ENCODE measurements around the gene A3GALT2. TPM values are rescaled to one million over a fixed set of nuclear protein-coding genes. Genes with fewer than 3 reads are reported as not detected.

A3GALT2 gene
- total RNA-seq, 1 experiment from 2014 or later: not detected

DNA sequence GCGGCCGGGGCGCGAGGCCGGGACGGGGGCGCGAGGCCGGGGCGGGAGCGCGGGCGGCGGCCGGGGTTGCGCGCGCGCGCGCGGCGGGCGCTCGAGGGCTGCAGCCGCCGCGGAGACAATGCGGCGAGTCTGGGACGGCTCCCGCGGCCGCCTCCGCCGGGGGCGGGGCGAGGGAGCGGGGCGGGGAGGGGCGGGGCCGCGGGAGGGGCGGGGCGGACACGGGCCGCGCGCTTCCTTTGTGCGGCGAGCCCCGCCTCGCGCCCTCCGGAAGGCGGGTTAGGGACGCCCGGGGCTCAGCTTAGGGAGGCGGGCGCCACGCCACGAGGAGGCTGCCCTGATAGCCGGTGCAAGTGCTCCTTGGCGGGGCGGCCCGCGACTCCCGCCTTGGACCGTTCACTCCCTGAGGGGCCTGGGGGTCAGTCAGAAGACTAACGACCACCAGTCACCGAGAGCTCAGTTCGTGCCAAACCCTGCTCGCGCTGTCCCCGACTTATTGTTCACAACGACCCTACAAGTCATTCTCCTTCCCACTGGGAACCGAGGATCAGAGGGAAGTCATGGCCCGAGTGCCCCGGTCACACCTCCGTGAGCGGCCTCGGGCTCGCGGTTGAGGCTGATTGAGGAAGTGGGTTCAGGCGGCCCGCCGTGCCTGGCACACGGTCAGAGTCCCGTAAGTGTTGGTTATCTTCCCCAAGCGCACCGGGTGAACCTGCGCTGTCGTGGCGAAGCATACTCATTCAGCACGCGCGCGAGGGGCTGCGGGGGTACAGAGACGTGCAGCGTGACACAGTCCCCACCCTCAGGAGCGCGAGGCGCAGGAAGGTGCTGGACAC lies 29.1 kb upstream of the A3GALT2 start (continued):
- peak; percentile 78; the same call in 1 of the 2 replicates for TF ChIP-seq FOXP1 (CRISPR knock-in tag; IDR thresholded peaks at IDR 0.05; ENCODE audit: borderline replicate concordance)
- no peak for TF ChIP-seq TEAD1 (CRISPR knock-in tag; IDR thresholded peaks at IDR 0.05)

GRCh38 chr1:33349081-33349759 lies 28.3 kb upstream of the A3GALT2 start:
- ChIA-PET POLR2A (no interaction called here), CTCF (interaction anchor here (0.7 to 3.2 kb wide), 2 partner anchors 11 to 54 kb away, joined by 3 to 13 read pairs; no protein-coding TSS in a partner anchor)
- DNase-seq (ENCODE audit: low spot score): peak; percentile 40
- TF ChIP-seq USF2 (CRISPR knock-in tag; IDR thresholded peaks at IDR 0.05) (no peak), ZNF671 (CRISPR knock-in tag; IDR thresholded peaks at IDR 0.05) (no peak), SMAD4 (CRISPR knock-in tag; IDR thresholded peaks at IDR 0.05) (no peak), GABPB1 (CRISPR knock-in tag; IDR thresholded peaks at IDR 0.05) (no peak), ZNF281 (CRISPR knock-in tag; IDR thresholded peaks at IDR 0.05) (no peak)
- TF ChIP-seq, protein P1, sequence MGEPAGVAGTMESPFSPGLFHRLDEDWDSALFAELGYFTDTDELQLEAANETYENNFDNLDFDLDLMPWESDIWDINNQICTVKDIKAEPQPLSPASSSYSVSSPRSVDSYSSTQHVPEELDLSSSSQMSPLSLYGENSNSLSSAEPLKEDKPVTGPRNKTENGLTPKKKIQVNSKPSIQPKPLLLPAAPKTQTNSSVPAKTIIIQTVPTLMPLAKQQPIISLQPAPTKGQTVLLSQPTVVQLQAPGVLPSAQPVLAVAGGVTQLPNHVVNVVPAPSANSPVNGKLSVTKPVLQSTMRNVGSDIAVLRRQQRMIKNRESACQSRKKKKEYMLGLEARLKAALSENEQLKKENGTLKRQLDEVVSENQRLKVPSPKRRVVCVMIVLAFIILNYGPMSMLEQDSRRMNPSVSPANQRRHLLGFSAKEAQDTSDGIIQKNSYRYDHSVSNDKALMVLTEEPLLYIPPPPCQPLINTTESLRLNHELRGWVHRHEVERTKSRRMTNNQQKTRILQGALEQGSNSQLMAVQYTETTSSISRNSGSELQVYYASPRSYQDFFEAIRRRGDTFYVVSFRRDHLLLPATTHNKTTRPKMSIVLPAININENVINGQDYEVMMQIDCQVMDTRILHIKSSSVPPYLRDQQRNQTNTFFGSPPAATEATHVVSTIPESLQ (CRISPR knock-in tag; IDR thresholded peaks at IDR 0.05): no peak
- H3K27ac Mint-ChIP-seq: no peak overlapping the region
- H3K4me3 Mint-ChIP-seq: peak overlapping the region; percentile 80
- peaks cover 30% of the 10 kb centered on the region for H3K4me1 Mint-ChIP-seq
- peak; percentile 40 for ATAC-seq
- no peaks in the 10 kb centered on the region for H3K36me3 Mint-ChIP-seq
- no peaks in the 10 kb centered on the region for H3K9me3 Mint-ChIP-seq
- H3K27me3 Mint-ChIP-seq (ENCODE audit: low read depth): peaks cover 93% of the 10 kb centered on the region

DNA sequence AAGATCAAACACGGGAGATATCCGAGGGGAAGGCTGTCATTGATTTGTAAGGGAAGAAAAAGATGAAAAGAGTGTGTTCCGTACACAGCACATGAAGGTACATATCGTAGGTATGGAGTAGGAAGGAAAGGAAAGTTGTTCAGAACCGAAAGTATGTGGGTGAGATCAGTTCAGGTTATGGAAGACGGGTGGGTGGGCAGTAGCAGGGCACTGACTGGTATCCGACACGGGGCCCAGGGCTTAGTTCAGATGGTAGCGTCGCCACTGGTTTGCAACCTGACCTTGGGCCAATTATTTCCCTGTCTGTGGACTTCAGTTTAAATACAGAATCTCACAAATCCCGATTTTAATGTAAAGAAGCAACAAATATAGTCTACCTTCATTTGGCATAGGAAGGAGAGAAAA lies 27.8 kb upstream of the A3GALT2 start:
- H3K9me3 Mint-ChIP-seq: no peaks in the 10 kb centered on the region
- no peaks in the 10 kb centered on the region for H3K36me3 Mint-ChIP-seq
- no peak overlapping the region for H3K27ac Mint-ChIP-seq
- H3K4me3 Mint-ChIP-seq: peak overlapping the region; percentile 80
- H3K27me3 Mint-ChIP-seq (ENCODE audit: low read depth): peaks cover 93% of the 10 kb centered on the region
- ATAC-seq (no peak), DNase-seq (ENCODE audit: low spot score) (no peak)
- ChIA-PET CTCF (interaction anchor here (3.2 kb wide), 1 partner anchor 53 kb away, joined by 13 read pairs; no protein-coding TSS in a partner anchor), POLR2A (no interaction called here)
- peaks cover 30% of the 10 kb centered on the region for H3K4me1 Mint-ChIP-seq
- TF ChIP-seq, protein P2, sequence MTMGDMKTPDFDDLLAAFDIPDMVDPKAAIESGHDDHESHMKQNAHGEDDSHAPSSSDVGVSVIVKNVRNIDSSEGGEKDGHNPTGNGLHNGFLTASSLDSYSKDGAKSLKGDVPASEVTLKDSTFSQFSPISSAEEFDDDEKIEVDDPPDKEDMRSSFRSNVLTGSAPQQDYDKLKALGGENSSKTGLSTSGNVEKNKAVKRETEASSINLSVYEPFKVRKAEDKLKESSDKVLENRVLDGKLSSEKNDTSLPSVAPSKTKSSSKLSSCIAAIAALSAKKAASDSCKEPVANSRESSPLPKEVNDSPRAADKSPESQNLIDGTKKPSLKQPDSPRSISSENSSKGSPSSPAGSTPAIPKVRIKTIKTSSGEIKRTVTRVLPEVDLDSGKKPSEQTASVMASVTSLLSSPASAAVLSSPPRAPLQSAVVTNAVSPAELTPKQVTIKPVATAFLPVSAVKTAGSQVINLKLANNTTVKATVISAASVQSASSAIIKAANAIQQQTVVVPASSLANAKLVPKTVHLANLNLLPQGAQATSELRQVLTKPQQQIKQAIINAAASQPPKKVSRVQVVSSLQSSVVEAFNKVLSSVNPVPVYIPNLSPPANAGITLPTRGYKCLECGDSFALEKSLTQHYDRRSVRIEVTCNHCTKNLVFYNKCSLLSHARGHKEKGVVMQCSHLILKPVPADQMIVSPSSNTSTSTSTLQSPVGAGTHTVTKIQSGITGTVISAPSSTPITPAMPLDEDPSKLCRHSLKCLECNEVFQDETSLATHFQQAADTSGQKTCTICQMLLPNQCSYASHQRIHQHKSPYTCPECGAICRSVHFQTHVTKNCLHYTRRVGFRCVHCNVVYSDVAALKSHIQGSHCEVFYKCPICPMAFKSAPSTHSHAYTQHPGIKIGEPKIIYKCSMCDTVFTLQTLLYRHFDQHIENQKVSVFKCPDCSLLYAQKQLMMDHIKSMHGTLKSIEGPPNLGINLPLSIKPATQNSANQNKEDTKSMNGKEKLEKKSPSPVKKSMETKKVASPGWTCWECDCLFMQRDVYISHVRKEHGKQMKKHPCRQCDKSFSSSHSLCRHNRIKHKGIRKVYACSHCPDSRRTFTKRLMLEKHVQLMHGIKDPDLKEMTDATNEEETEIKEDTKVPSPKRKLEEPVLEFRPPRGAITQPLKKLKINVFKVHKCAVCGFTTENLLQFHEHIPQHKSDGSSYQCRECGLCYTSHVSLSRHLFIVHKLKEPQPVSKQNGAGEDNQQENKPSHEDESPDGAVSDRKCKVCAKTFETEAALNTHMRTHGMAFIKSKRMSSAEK (CRISPR knock-in tag; IDR thresholded peaks at IDR 0.05; ENCODE audit: borderline replicate concordance): no peak
- TF ChIP-seq OVOL2 (CRISPR knock-in tag; IDR thresholded peaks at IDR 0.05; ENCODE audit: borderline replicate concordance) (no peak), SOX15 (CRISPR knock-in tag; IDR thresholded peaks at IDR 0.05) (no peak), SP1 (CRISPR knock-in tag; conservative IDR thresholded peaks at IDR 0.05) (no peak), ZNF416 (CRISPR knock-in tag; IDR thresholded peaks at IDR 0.05) (no peak), GABPB1 (CRISPR knock-in tag; IDR thresholded peaks at IDR 0.05) (no peak), ZBTB21 (CRISPR knock-in tag; IDR thresholded peaks at IDR 0.05; ENCODE audit: borderline replicate concordance) (no peak), ATF2 (CRISPR knock-in tag; IDR thresholded peaks at IDR 0.05; ENCODE audit: borderline replicate concordance, low read depth) (no peak), JAZF1 (CRISPR knock-in tag; IDR thresholded peaks at IDR 0.05) (no peak), PRRX2 (CRISPR knock-in tag; IDR thresholded peaks at IDR 0.05) (no peak)
- TF ChIP-seq, protein P3, sequence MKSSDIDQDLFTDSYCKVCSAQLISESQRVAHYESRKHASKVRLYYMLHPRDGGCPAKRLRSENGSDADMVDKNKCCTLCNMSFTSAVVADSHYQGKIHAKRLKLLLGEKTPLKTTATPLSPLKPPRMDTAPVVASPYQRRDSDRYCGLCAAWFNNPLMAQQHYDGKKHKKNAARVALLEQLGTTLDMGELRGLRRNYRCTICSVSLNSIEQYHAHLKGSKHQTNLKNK (CRISPR knock-in tag; IDR thresholded peaks at IDR 0.05): no peak
- TF ChIP-seq, protein P4, sequence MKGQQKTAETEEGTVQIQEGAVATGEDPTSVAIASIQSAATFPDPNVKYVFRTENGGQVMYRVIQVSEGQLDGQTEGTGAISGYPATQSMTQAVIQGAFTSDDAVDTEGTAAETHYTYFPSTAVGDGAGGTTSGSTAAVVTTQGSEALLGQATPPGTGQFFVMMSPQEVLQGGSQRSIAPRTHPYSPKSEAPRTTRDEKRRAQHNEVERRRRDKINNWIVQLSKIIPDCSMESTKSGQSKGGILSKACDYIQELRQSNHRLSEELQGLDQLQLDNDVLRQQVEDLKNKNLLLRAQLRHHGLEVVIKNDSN (CRISPR knock-in tag; IDR thresholded peaks at IDR 0.05): no peak

Measured in WTC11 (cell line).